Lung microvascular endothelial cell (primary cell): ENCODE measurements around the gene ADGRE1. TPM values are rescaled to one million over a fixed set of nuclear protein-coding genes. Genes with fewer than 3 reads are reported as not detected.

Experiments
- DNase-seq, 2 donors: peaks; one replicate each; pipeline versions ENCODE4 v3.0.0 to v3.0.0-alpha.2; 2010; ENCODE audit warnings: low read depth in 2 of 2
- total RNA-seq: library from RNA; depleted of rRNA; stranded (reverse); fragments of >200 nt; gene quantifications from 2 replicates; pipeline ENCODE4 v1.2.1, GENCODE V29; 2014

ADGRE1 gene
- total RNA-seq, 1 donor from 2014 or later = not detected

DNA sequence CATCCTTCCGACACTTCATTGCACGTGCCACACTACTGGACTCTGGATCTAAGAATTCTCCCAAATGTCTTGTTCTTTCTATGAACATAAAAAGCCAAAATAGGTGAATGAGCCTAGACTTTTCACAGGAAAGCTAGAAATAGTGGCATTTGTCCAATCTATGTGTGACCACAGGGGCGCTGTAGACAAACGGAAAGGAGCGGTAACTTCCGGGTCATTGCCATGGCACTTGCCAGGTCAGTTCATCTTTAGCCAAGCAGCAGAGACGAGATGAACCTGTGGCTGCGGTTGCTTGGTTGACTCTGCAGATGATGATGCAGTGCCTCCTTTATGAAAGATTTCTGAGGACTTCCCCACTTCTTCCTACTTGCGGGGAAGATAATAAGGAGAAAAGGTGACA, 65.6 kb downstream of the ADGRE1 start:
- no peak for DNase-seq

DNA sequence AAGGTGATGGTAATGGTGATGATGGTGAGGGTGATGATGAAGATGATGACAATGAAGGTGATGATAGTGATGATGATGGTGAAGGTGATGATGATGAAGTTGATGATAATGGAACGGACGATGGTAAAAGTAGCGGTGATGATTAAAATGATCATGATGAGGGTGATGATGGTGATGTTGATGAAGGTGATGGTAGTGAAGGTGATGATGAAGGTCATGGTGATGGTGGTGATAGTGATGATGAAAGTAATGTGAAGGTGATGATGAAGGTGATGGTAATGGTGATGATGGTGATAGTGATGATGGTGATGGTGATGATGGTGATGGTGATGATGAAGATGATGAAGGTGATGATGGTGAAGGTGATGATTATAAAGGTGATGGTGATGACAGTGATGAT, 67.7 kb downstream of the ADGRE1 start:
- no peak for DNase-seq

DNA sequence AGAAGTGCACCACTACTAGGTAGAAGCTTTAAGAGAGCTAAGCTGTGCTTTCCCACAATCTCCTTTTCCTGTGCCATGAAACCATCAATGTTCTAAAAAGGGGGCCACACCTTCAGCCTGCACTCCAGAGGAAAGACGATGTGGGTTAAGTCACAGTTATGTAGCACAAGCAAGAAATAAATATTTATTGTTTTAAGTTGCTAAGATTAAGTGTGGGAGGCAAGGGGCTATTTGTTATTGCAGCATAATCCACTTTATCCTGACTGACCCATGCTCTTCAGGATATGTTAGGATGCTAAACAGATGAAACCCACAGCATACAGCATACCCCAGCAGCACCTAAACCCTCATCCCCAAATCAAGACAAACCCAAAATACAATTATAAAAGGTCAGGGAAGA, 69.2 kb downstream of the ADGRE1 start:
- no peak for DNase-seq

DNA sequence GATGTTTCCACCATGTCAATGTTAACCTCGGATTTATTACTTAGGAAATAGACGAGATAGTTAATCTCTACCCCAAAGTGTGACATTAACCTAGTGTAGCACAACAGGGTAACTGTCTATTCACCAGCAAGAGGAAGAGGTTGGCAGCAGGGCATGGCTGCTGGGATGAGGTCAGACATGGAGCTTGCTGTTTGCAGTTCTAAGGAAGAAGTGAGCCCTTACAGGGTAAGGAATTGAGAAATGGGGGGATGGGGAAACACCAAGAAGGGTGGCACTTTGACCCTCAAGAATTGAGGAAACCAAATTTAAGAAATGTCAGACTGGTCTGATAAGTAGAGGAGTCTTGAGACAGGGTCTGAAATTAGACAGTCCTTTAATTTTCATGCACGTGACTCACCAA, 71.4 kb downstream of the ADGRE1 start:
- no peak for DNase-seq

DNA sequence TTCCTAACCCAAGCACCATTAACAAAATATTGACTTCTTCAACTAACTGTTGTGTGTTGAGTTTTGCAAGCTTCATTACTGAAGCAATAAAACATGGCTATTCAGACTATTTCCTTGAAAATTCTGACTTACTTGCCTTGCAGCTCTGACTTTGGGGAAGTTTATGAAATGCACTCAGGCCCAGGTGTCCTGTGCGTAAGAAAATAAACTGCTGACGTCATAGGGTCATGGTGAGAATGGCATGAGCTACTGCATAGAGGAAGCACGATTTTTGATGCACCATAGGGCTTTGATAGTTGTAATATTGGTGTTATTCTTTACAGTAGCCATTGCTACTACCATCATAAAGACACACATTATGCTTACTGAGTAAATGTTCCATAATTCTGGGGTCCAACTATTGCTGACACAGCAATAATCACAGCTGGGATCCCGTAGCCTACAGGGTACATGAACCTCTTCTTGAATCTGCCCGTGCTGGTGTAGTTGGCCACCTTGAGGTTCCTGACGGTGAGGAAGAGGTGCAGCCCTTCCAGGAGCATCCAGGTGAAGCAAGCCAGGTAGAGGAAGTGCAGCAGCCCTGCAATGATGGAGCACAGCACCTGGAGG, 76.0 kb downstream of the ADGRE1 start:
- no peak for DNase-seq

DNA sequence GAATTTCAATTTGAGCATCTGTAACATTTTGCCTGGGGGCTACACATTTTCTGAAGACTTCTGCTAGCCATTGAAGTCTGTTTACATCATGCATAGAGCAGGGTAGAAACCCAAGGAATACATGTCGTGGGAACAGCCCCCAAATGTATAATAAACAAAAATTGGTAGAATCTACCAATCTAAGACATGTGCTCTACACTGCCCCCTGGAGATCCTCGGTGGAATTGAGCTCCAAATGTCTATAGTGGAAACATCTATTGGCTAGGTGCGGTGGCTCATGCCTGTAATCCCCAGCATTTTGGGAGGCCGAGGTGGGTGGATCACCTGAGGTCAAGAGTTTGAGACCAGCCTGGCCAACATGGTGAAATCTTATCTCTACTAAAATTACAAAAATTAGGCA, 76.6 kb downstream of the ADGRE1 start:
- DNase-seq = peak; percentile 6 to 29

DNA sequence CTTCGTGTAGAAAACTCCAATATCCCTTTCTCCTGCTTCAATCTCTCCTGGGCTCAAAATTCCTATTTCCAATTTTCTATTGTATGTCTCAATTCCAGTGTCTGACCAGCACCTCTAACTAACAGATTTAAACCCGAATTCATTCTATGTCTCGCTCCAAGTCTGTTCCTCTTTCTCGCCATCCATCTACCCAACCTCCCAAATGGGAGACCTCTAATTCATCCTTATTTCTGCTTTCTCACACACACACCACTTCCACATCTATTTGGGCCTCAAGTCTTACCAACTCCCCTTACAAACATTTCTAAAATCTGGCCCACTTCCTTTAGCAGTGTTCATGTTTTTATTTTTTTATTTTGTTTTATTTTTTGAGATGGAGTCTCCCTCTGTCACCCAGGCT, 80.6 kb downstream of the ADGRE1 start:
- no peak for DNase-seq

DNA sequence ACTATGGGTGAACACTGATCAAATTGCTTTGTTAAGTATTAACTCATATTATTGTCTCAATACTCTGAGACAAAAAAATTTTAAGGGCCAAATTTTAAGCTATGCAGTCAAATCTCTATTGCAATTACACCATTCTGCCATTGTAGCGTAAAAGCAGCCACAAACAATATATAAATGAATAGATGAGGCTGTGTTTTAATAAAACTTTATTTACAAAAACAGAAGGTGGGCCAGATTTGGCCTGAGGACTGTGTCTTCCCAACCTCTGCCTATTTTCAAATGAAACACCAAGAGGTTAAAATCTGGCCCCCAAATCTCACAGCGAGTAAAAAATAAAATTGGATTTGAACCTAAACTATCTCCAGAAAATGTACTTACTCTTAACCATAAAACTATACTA, 82.1 kb downstream of the ADGRE1 start:
- DNase-seq = no peak

DNA sequence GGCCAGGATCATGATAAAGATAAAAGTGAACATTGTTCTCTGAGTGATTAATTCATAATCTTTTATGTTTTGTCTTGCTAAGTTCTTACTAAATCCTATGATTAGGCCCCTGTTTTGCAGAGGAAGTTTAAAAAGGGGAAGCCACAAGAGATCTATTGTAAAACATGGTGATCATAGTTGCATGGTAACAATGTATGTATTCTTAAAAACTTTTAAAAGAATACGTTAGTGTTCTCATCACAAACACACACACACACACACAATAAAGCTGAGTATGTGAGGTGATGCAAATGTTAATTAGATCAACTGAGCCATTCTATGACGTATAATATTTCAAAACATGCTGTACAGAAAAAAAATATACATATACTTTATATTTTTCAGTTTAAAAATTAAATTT, 82.6 kb downstream of the ADGRE1 start:
- DNase-seq = no peak

DNA sequence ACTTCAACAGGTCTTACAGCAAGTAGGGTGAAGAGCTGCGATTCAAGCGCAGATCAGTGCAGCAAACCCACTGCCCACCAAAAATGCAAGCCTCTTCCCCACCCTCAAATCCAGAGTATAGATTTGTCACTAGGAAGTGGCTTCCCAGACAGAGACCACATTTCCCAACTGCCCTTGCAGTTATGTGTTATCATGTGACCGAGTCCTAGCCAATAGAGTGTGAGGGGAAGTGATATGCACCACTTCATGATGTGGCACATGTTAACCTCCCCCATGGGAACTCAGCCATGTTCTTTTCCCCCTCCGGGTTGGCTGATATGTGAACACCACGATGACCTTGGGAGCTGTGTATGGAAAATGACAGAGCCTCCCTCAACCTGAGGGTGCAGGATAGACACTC, 83.1 kb downstream of the ADGRE1 start:
- DNase-seq = no peak

DNA sequence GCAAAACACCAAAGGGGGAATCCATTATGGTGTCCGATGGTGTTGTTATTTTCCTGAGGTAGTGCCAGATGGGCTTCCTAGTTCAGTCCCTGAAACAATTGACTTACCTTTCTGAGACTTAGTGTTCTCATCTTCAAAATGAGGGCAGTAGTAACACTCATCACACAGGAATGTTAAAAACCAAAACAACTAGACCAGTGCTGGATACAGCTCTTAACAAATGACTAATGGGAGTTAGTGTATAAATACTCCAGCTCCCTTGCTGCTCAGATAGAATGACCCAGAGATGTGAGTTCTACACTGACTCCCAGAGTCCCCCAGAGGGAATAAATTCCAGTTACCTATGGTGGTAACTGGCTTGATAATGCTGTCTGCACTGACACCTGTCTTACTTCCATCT, 84.0 kb downstream of the ADGRE1 start:
- no peak for DNase-seq

DNA sequence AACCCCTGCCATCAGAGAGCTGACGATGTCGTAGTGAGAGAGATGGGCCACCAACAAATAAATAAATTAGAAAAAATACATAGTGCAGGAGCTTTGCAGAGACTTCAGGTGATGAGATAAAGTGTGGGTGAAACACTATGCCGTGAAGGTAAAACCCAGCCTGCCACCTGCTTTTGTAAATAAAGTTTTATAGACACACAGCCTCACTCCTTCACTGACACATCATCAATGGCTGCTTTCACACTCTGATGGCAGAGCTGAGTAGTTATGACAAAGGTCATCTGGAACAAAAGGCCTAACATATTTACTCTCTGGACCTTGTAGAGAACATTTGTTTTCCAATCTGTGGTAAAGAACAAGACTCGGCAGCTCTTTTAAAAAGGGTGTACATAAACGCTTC, 88.8 kb downstream of the ADGRE1 start:
- no peak for DNase-seq

DNA sequence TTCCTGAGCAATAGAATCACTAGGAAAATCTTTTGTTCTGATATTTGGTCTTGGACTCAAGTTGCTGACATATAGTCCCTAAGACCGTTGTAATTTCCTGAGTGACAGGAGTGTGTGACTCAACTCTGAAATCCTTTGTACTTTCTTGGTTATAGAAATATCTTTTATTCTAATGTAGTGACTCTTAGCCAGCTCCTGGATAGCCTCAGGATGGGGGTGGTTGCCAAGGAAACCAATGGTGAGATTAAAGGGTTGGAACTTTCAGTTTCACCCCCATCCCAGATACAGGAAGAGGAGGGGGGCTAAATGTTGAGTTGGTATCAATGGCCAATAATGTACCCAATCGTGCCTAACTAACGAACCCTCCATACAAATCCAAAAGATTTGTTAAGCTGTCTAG, 92.0 kb downstream of the ADGRE1 start:
- peak in 1 of 2 donors; percentile 13 for DNase-seq

DNA sequence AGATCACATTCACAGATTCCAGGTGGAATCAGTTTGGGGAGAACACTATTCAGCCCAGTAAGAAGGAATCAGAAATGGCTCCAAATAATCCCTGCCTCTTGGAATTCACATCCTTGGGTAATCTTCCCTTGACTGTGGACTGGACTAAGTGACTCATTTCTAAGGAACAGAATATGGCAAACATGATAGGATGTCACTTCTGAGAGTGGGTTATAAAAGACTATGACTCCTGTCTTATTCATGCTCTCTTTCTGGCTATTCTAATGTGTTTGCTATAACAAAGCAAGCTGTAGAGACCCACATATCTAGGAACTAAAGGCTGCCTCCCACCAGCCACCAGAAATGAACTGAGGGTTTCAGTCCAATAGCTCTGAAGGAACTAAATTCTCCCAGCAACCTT, 96.1 kb downstream of the ADGRE1 start:
- no peak for DNase-seq

DNA sequence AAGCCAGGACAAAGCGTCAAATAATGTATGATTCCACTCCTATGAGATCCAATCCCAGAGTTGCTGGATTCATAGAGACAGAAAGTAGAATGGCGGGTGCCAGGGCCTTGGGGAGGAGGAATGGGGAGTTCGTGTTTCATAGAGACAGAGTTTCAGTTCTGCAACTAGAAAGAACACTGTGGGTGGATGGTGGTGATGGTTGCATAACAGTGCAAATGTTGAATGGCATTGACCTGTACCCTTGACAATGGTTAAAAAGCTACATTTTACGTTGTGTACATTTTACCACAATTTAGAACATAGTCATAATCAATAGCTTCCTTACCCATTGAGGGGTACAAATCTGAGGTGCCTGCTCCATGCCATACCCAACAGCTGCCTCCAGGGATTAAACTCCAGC, 100.5 kb downstream of the ADGRE1 start:
- DNase-seq = no peak

DNA sequence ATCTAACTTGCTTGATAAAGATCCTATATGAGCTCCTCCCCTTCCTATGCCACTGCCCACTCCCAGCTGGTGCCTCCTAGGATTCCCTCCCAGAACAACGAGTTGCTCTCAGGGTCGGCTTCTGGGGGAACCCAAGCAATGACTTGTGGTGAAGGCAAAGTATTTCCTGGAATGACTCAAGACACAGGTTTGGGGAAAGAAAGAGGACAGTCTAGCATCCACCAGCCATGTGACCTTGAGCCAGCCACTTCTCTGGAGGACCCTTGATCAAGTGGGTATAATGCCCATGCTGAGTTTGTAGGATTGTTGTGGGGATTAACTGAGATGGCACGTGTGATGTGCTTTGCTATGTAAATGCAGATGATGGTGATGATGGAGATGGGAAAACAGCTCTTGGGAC, 100.9 kb downstream of the ADGRE1 start:
- DNase-seq = no peak

Other genes starting within 250 kb of the ADGRE1 start
- gene TNFSF14, start 217.4 kb upstream of the ADGRE1 start, total RNA-seq = not detected in 2 replicates
- gene C3, start 166.9 kb upstream of the ADGRE1 start, total RNA-seq = 0.44 and 1.6 TPM in 2 replicates
- gene GPR108, start 150.0 kb upstream of the ADGRE1 start, total RNA-seq = 42.1 and 58.3 TPM in 2 replicates
- gene TRIP10, start 147.9 kb upstream of the ADGRE1 start, total RNA-seq = 17.7 and 20.4 TPM in 2 replicates
- gene SH2D3A, start 120.1 kb upstream of the ADGRE1 start, total RNA-seq = 2.2 and 3.0 TPM in 2 replicates
- 0.22 TPM in 1 of 2 replicates, not detected in the other for gene VAV1, start 114.9 kb upstream of the ADGRE1 start, total RNA-seq
- not detected in 2 replicates for gene MBD3L2B, start 133.9 kb downstream of the ADGRE1 start, total RNA-seq
- not detected in 2 replicates for gene MBD3L5, start 143.0 kb downstream of the ADGRE1 start, total RNA-seq
- gene MBD3L4, start 152.6 kb downstream of the ADGRE1 start, total RNA-seq = not detected in 2 replicates
- gene MBD3L2, start 161.7 kb downstream of the ADGRE1 start, total RNA-seq = not detected in 2 replicates
- not detected in 2 replicates for gene MBD3L3, start 171.1 kb downstream of the ADGRE1 start, total RNA-seq
- gene ZNF557, start 182.1 kb downstream of the ADGRE1 start, total RNA-seq = 10.0 and 17.5 TPM in 2 replicates